NCI-H1436 treated with DMSO at 0.1 percent for 48 hours (cell line): ENCODE data around the gene TPRG1.

ENCODE experiments used
- DNase-seq: peaks from one replicate; lab custom pipeline; 2025; lab: John Stamatoyannopoulos, UW

TPRG1 gene, protein sequence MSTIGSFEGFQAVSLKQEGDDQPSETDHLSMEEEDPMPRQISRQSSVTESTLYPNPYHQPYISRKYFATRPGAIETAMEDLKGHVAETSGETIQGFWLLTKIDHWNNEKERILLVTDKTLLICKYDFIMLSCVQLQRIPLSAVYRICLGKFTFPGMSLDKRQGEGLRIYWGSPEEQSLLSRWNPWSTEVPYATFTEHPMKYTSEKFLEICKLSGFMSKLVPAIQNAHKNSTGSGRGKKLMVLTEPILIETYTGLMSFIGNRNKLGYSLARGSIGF

DNA sequence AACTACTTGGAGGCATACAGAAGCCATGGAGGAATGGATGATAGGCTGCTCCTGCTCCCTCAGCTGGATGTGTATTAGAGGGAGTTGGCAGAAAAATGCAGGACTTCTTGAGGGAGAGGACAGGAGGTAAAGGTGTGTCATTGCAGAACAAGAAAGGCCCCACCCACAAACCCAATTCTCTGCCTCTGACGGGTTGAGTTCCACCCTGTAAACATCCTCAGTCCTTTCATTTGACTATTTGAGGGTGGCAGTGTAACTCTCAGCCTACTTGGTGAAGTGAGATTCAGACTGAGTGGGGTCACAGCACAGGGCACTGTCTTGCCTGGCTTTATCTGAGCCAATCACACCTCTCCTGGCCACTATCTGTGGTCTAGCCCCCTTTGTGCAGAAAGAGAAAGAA lies at the start of gene TPRG1:
Gene TPRG1 (plus strand): TSS at position 265 of the 400 bp plus-strand sequence. CDS start 35,414 bp downstream, outside the sequence.
- no peak for DNase-seq

- DNase-seq = no peak
Observed at GRCh38 chr3:189122110-189122509, 49.7 kb upstream of the TPRG1 start.

DNA sequence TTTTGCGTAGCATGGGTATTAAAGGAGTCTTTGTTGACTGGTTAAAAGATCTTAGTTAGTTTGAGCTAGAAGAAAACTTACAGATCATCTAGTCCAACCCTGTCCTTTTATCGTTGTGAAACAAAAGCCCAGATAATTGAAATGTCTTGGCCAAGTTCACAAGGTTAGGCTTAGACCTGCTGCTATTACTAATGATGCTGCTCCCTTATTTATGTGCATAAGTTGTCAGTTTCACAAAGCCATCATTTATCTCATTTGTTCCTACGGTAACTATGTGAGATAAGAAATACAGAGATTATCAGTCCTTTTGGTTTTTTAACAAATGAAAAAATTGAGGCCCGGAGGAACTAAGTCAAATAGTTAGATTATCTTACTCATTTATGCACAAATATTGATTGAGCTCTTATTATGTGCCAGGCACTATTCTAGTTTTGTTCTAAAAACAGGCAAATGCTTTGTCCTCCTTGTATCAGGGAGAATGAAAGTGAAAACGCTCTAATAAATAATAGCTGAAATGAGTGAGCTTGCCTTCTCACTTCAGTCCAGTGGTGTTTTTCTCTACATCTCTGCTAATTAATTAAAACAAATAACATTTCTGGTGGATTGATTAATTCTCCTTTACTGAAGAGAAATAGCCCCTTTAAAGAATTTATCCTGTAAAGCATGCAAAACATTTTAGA lies 49.1 kb upstream of the TPRG1 start:
- DNase-seq = no peak

- DNase-seq = no peak
Observed at GRCh38 chr3:189123595-189124387, 48.0 kb upstream of the TPRG1 start.

- DNase-seq = peak; percentile 36
Observed at GRCh38 chr3:189132231-189132671, 39.5 kb upstream of the TPRG1 start.

DNA sequence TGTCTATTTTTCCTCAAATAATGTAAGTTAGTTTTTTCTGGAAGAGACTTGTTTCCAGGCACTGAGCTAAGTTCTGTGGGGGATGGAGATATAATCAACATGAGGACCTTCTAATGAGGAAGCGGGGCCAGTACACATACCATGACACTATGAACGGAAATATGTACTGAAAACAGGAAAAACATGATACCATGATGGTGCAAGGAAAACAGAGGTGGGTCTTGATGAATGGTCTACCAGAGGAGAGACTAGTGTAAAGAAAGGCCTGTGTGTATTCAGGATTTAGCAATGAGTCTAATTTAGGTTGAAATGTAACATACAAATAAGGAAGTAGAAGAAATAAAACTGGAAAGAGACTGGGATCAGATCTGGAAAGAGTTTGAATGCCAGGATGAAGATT lies 38.9 kb upstream of the TPRG1 start:
- DNase-seq = no peak

GRCh38 chr3:189133768-189134167 lies 38.0 kb upstream of the TPRG1 start:
- DNase-seq = no peak

DNA sequence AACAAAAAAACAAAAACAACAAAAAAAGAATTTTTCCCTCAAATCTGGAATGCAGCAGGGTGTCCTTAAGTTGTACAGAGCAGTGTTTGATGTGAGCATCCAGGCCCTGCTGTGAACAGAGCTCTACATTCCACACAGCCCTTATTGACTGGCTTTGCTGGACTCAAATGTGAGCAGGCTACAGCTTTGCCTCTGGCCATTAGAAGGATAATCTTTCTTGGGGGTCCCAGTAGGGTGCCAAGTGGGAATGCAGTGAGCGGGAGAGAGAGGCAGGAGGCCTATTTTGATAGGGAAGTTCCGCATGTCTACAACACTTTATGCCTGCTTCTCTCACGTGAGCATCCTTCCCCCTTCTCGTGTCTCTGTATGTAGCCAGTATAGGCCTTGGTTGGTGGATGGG lies 34.4 kb upstream of the TPRG1 start:
- DNase-seq = no peak

DNA sequence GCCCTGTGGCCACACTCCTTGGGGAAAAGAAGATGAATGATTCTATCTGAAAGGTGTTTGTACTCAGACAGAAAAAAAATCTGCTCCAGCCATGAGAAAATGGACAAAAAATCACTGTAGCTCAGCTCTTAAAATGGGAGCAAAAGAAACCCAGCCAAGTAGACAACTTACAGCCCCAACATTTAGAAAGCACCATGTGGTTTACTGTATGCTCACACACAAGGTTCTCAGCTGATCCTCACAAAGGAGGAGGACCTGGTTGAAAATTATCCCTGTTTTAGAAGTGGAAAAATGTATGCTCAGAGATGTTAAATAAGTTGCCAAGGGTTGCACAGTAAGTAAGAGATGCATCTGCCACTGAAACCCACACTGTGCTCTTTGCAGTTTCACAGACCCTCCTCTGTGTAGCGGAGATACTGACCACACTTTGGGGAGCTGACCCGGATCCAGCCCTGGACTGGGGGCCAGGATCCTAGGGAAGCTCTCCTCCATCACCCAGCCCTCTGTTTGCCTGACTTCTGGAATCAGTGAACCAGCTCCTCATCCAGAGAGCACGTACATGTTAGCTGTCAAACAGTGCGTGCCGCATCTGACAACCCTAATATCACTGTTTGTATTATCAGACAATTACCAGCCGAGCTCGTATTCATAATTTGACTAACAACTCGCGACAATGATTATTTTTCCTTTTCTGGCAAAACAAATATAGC lies 32.7 kb upstream of the TPRG1 start:
- DNase-seq = no peak

GRCh38 chr3:189139611-189139940 lies 32.2 kb upstream of the TPRG1 start:
- DNase-seq = no peak

DNA sequence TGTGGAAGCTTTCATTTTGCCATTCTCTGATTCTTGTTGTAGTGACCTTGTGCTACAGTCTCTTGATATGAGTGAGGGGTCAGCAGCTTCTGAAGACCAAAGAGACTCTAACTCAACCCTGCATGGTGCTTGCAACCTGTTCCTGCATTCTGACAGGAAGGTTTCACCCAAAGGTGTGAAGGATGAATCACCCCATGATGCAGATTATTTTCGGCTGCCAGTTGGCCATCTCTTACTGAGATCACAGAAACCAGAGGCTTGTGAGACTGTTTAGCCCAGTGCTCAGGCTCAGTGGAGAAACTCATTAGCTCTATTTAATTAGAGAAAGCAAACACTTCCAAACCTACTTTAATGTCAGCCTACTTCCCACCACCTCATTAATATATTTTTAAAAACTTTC lies 29.2 kb upstream of the TPRG1 start:
- no peak for DNase-seq

- DNase-seq = no peak
Observed at GRCh38 chr3:189143321-189143720, 28.4 kb upstream of the TPRG1 start.

DNA sequence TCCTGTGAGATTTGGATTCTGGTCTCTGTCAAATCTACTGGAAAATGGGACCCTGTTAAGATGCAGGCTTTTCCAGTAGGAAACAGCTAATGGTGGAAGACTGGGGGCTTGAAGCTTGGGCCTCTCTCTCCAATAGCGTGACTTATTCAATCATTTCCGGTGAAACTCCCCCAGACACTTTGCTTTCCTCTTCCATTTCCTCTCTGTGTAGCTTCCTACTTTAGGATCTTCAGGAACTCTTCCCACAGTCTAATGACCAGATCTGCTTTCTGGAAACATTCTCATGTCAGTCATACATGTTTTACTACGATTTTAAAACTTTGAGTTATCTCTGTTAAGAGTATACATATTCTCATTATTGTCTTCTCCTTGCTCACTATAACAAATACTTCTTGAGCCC lies 28.0 kb upstream of the TPRG1 start:
- no peak for DNase-seq

DNA sequence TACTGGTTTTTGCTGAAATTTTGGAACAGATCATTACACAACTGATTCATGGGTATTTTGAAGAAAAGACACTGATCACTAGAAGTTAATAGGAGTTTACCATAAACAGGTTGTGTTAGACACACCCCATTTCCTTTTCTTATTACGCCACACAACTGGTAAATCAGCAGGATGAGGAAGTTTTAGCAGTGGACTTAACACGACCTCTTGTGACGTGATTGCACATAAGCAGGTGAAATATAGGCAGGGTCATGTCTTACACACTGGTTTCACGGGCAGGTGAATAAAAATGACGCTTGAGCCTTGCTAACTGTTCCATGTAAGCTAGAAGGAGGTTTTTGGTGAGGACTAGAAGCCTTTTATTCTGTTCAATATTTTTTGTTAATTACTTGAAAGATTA lies 27.1 kb upstream of the TPRG1 start:
- peak; percentile 89 for DNase-seq

GRCh38 chr3:189146848-189147247 lies 24.9 kb upstream of the TPRG1 start:
- DNase-seq = no peak

DNA sequence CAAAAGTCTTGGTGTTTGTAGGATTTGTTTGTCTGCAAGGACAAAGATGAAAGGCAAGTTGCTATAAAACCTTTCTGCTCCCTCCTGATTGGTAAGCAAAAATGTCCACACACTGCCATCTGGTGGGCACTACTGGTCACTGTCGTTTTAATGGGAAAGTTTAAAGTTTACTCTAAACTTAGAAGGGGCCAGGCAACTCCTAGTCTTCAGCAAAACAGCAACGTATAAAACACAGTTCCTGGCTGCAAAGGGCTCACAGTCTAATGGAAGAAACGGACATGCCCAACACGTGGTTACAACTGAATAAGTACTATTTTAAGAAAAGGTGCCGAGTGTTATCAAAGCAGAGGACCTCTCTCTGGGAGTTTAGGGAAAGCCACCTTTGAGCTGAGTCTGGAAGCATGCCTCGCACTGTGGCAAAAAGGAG lies 23.7 kb upstream of the TPRG1 start:
- DNase-seq = peak; percentile 75

DNA sequence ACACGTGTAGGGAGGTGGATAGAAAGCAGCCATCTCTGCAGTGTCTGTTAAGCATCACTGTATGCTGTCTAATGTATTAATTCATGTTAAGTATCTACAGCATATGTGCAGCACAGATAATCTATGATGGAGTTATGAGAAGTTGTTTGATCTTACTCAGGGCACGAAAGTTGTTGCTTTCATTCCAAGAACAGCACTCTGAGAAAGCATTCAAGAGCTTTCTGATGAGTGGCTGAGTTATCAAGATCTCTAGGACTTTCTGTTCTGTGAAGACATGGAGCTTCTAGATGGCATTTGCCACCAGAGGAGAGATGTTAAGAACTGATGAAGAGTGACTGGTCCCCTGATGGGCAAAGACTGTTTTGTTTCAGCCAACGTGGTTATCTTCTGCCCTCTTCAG lies 22.6 kb upstream of the TPRG1 start:
- no peak for DNase-seq

GRCh38 chr3:189157232-189158007 lies 14.4 kb upstream of the TPRG1 start:
- DNase-seq = no peak

DNA sequence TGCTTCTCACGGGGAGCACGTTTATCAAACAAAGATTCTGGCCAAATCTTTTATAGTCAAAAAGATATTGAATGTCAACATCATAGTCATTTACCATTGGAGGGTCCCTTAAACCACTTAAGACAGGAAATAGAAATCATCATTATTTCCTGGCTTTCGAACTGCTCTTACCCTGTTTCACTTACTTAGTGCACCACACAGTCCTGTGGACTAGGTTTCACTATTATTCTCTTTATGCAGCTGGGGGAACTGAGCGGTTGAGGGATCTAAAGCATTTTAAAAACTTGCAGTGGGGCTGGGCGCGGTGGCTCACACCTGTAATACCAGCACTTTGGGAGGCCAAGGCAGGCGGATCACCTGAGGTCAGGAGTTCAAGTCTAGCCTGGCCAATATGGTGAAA lies 13.7 kb upstream of the TPRG1 start:
- DNase-seq = no peak

- no peak for DNase-seq
Observed at GRCh38 chr3:189160519-189161309, 11.1 kb upstream of the TPRG1 start.

DNA sequence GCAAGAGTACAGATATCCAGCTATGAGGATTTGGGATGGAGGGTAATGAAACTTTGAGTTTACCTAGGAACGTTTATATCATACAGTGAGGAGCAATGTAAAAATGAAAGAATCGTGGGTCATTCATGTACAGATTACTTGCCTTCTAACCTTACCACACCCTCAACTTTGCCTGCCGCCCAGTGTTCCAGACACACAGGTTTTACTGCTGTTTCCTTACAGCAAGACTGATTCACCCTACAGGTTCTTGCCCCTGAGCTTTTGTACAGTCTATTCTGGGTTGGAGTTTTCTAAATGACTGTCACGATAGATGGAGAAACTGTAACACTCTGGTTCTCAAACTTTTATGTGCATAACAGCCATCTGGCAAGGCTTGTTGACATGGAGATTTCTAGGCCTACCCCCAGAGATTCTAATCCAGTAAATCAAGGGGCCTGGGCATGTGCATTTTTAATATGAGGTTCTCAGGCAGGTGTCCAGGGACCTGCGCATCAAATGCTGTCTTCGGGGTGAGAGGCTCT lies 6.6 kb upstream of the TPRG1 start:
- DNase-seq = no peak
